ENCODE results near the gene LIN7B.

DNA sequence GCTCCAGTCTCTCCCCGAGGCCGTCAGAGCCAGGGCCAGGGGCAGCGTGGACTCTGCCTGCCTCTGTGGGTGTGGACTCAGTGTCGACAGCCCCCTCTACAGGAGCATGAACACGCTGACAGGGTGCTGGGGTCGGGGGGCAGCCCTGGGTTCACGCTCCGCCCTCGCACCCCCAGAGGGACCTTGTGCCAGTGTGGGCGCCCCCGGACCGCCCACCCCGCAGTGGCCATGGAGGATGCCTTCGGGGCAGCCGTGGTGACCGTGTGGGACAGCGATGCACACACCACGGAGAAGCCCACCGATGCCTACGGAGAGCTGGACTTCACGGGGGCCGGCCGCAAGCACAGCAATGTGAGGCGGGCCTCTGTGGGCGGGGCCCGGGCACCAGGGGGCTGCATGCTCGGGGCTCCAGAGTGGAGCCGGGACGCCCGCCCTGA lies 51.7 kb downstream of the LIN7B start:
- no peak for TF ChIP-seq POLR2A (IDR thresholded peaks at IDR 0.05)
- TF ChIP-seq, protein P1, sequence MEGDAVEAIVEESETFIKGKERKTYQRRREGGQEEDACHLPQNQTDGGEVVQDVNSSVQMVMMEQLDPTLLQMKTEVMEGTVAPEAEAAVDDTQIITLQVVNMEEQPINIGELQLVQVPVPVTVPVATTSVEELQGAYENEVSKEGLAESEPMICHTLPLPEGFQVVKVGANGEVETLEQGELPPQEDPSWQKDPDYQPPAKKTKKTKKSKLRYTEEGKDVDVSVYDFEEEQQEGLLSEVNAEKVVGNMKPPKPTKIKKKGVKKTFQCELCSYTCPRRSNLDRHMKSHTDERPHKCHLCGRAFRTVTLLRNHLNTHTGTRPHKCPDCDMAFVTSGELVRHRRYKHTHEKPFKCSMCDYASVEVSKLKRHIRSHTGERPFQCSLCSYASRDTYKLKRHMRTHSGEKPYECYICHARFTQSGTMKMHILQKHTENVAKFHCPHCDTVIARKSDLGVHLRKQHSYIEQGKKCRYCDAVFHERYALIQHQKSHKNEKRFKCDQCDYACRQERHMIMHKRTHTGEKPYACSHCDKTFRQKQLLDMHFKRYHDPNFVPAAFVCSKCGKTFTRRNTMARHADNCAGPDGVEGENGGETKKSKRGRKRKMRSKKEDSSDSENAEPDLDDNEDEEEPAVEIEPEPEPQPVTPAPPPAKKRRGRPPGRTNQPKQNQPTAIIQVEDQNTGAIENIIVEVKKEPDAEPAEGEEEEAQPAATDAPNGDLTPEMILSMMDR (IDR thresholded peaks at IDR 0.05) = no peak

Data from stomach (tissue), 4 donors.